HFFc6 (cell line): ENCODE results near the gene OSBPL5. TPM values are rescaled to one million over a fixed set of nuclear protein-coding genes. Genes with fewer than 3 reads are reported as not detected.

Experiments used
- DNase-seq: peaks from one replicate; pipeline ENCODE4 v3.0.0-alpha.2; 2018
- H3K27ac Mint-ChIP-seq: 2 replicates; pipeline ENCODE4 v1.8.0; 2020; ENCODE audit warnings: mild to moderate bottlenecking, mixed read lengths
- H3K27me3 Mint-ChIP-seq: 2 replicates; pipeline ENCODE4 v1.8.0; 2021; ENCODE audit warnings: mild to moderate bottlenecking, moderate library complexity, mixed read lengths; ENCODE audit not compliant: insufficient read depth
- H3K36me3 Mint-ChIP-seq: 2 replicates; pipeline ENCODE4 v1.8.0; 2021; ENCODE audit warnings: low read depth, mixed read lengths
- H3K4me1 Mint-ChIP-seq: 2 replicates; pipeline ENCODE4 v1.8.0; 2020; ENCODE audit warnings: low read depth, mixed read lengths
- H3K4me3 Mint-ChIP-seq: 2 replicates; pipeline ENCODE4 v1.8.0; 2020; ENCODE audit warnings: mild to moderate bottlenecking, moderate library complexity, mixed read lengths
- H3K9me3 Mint-ChIP-seq: 2 replicates; pipeline ENCODE4 v1.8.0; 2020; ENCODE audit warnings: mild to moderate bottlenecking, mixed read lengths
- total RNA-seq, 6 experiments: library from RNA; stranded (reverse); fragmentation: NEBNext Ultra II Directional; extraction: Animal tissue kit (Norgen Biotek cat#: 25700); gene quantifications; 2 replicates in 1 of 6; 3 replicates in 5 of 6; pipeline ENCODE4 v1.2.3, GENCODE V29; 2021
- TF ChIP-seq, protein P1 (sequence below): fragments of 200-600 bp; sonication (generic); IDR thresholded peaks from 2 replicates; pipeline ENCODE4 v1.5.0; 2021; ENCODE audit warnings: antibody characterized with exemption, mild to moderate bottlenecking

OSBPL5 gene
- total RNA-seq, 6 experiments from 2014 or later, result 32.6 to 42.6 (median 36.7) TPM

DNA sequence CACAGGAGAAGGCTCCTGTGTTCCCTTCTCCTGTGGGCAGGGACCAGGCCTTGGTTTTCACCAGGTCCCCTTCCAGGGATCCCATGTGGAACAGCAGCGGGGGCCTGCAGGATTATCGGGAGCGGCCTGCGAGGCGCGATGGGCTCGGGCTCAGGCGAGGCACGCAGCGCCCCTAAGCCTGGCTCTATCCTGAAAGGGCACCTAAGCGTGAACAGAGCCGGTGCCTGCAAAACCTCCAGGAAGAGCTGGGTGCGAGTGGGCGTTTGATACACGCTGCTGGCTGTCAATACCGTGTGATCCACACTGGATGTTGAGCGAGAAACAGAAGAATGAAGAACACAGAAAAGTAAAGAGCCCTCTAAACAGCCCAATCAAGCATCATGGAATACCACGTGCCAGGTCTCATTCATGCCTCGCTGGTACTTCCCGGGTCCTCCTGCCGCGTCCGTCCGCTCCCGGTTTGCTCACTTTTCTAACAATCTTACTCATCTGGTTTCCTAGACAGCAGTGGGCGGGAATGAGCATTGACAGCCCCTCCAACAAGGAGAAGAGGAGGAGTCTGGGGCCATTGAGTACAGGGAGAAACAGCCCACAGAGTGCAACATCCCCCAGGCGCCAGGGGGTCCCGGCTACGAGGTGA lies 12.5 kb downstream of the OSBPL5 start:
- Mint-ChIP-seq H3K36me3 (no peaks in the 10 kb centered on the region), H3K4me3 (peak overlapping the region; percentile 66), H3K27me3 (peaks cover 4% of the 10 kb centered on the region; the same call in 1 of the 2 replicates), H3K9me3 (no peaks in the 10 kb centered on the region), H3K4me1 (peaks cover 70% of the 10 kb centered on the region), H3K27ac (peak overlapping the region; percentile 93)
- TF ChIP-seq, protein P1, sequence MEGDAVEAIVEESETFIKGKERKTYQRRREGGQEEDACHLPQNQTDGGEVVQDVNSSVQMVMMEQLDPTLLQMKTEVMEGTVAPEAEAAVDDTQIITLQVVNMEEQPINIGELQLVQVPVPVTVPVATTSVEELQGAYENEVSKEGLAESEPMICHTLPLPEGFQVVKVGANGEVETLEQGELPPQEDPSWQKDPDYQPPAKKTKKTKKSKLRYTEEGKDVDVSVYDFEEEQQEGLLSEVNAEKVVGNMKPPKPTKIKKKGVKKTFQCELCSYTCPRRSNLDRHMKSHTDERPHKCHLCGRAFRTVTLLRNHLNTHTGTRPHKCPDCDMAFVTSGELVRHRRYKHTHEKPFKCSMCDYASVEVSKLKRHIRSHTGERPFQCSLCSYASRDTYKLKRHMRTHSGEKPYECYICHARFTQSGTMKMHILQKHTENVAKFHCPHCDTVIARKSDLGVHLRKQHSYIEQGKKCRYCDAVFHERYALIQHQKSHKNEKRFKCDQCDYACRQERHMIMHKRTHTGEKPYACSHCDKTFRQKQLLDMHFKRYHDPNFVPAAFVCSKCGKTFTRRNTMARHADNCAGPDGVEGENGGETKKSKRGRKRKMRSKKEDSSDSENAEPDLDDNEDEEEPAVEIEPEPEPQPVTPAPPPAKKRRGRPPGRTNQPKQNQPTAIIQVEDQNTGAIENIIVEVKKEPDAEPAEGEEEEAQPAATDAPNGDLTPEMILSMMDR, result no peak
- no peak for DNase-seq

GRCh38 chr11:3150726-3151125 lies 14.4 kb downstream of the OSBPL5 start:
- H3K4me3 Mint-ChIP-seq, result no peak overlapping the region
- TF ChIP-seq, protein P1, result no peak
- no peaks in the 10 kb centered on the region for H3K36me3 Mint-ChIP-seq
- peaks cover 4% of the 10 kb centered on the region; the same call in 1 of the 2 replicates for H3K27me3 Mint-ChIP-seq
- peak overlapping the region; percentile 7; the same call in 1 of the 2 replicates for H3K27ac Mint-ChIP-seq
- H3K9me3 Mint-ChIP-seq, result no peaks in the 10 kb centered on the region
- no peak for DNase-seq
- peaks cover 62% of the 10 kb centered on the region for H3K4me1 Mint-ChIP-seq

GRCh38 chr11:3149852-3150188 lies 15.3 kb downstream of the OSBPL5 start:
- Mint-ChIP-seq H3K27me3 (peaks cover 4% of the 10 kb centered on the region; the same call in 1 of the 2 replicates), H3K4me1 (peaks cover 53% of the 10 kb centered on the region), H3K36me3 (no peaks in the 10 kb centered on the region), H3K4me3 (no peak overlapping the region), H3K9me3 (no peaks in the 10 kb centered on the region), H3K27ac (no peak overlapping the region)
- no peak for DNase-seq
- TF ChIP-seq, protein P1, result no peak

DNA sequence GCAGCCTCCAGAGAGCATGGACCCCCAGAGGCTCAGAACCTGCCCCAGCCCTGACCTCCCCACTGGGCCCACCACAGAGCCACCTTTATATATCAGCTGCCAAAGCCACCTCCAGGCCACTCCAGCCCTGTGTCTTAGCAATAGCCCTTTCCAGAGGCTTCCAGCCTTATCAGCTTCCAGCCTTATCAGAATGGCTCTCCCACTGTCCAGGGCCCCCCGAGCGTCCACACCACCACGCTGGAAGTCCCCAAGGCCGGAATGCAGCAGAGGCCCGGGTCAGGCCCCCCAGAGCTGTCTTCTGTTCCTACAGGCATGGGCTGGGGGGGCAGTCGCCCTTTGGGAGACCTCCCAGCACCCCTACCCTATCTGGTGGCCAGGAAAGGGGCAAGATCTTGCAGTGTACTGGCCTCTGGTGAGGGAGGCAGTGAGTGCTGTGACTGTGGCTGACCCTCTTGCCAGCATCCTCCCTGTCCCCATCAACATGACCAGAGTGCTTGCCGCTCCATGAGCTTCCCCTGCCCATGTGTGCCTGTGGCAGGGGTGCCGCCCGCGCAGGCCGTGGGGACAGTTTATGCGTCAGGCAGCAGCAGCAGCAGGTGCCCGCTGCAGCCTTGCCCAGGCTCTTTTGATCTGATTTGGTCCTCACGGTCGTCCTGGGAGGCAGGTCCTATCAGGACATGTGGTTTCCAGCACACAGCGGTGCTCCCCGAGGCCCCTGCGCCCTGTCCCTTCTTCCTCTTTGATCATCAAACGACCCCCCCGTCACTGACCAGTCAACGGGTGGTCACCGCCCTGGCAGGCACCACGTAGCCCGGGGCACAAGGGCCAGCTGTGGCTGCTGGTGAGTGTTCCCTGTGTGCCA lies 15.9 kb downstream of the OSBPL5 start:
- Mint-ChIP-seq H3K36me3 (no peaks in the 10 kb centered on the region), H3K27me3 (peaks cover 5% of the 10 kb centered on the region; the same call in 1 of the 2 replicates), H3K27ac (no peak overlapping the region), H3K4me3 (no peak overlapping the region), H3K9me3 (no peaks in the 10 kb centered on the region), H3K4me1 (peaks cover 47% of the 10 kb centered on the region)
- DNase-seq, result no peak
- TF ChIP-seq, protein P1, result no peak

DNA sequence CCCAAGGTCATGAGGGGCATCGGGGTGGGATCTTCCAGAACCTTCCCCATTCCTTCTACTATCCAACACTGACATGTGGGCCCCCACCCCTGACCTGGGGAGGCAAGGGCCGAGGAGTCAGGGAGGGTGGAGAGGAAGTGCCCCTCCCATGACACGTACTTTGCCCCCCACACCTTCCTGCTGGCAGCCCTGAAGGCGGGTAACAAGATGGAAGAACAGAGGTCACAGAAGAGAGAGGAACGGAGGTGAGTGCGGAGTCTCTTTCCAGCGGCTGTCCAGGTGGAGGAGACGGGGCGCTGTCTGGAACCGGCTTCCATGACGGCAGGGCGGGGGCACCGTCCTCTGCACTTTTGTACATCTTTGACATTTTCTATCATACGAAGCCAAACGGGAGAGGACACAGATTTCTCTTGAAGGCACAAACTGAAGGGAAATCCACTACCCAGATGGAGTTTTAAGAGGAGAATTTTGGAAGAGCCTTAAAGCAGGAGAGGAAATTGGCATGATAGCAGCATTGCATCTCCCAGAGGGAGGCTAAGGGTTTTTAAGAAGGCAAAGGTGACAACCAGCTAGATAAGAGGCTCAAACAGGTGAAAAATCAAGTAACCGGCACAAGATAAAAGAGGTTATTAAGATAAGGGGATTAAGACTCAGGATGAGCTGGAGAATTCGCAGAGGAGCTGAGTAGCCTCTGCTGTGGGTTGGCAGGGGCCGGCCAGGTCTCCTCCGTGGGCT lies 16.7 kb downstream of the OSBPL5 start:
- Mint-ChIP-seq H3K9me3 (no peaks in the 10 kb centered on the region), H3K36me3 (no peaks in the 10 kb centered on the region), H3K4me1 (peaks cover 39% of the 10 kb centered on the region), H3K27ac (no peak overlapping the region), H3K4me3 (no peak overlapping the region), H3K27me3 (peaks cover 5% of the 10 kb centered on the region; the same call in 1 of the 2 replicates)
- DNase-seq, result no peak
- TF ChIP-seq, protein P1, result no peak
